HepG2 (cell line): Measurements from ENCODE around the gene IGFBP6. TPM values are rescaled to one million over a fixed set of nuclear protein-coding genes. Genes with fewer than 3 reads are reported as not detected.
A peak's percentile ranks its signal among the peaks of the same experiment; 100 is the strongest.

ENCODE experiments used
- ASH2L ChIP-seq: fragments of 300-600, 200-600 bp; sonication (generic); IDR thresholded peaks from 2 replicates; pipeline ENCODE4 v1.7.0; 2017; ENCODE audit warnings: low read depth, mild to moderate bottlenecking, moderate library complexity, mixed read lengths, low read length; ENCODE audit not compliant: insufficient read length
- CBX5 ChIP-seq: sonication (generic); formaldehyde crosslinking; IDR thresholded peaks from 2 replicates; pipeline ENCODE4 v1.4.0; 2020; ENCODE audit warnings: missing genetic modification reagents, borderline replicate concordance
- FOXA3 ChIP-seq: IDR thresholded peaks from 2 replicates; pipeline ENCODE4 v1.6.1; 2016; ENCODE audit warnings: missing genetic modification reagents, missing compliant biosample characterization
- GABPB1 ChIP-seq: IDR thresholded peaks from 2 replicates; pipeline ENCODE4 v1.6.1; 2016; ENCODE audit warnings: mild to moderate bottlenecking, missing genetic modification reagents, moderate library complexity, missing compliant biosample characterization
- JARID2 ChIP-seq: sonication (generic); formaldehyde crosslinking; IDR thresholded peaks from 2 replicates; pipeline ENCODE4 v1.8.1; 2023; ENCODE audit warnings: missing genetic modification reagents, inconsistent platforms; ENCODE audit not compliant: insufficient replicate concordance
- LCORL ChIP-seq, 2 experiments: fragments of 450-650 bp in 1 of 2; sonication (generic) in 1 of 2; formaldehyde crosslinking in 1 of 2; IDR thresholded peaks; 2 replicates each; pipeline versions ENCODE4 v1.5.0 to v1.6.1; 2017 to 2020; ENCODE audit warnings: antibody characterized with exemption in 1 of 2, missing genetic modification reagents in 1 of 2
- MIER2 ChIP-seq: IDR thresholded peaks from 2 replicates; pipeline ENCODE4 v1.6.1; 2016; ENCODE audit warnings: missing biosample characterization, missing genetic modification reagents
- MTA1 ChIP-seq: sonication (generic); formaldehyde crosslinking; IDR thresholded peaks from 2 replicates; pipeline ENCODE4 v1.4.0; 2020; ENCODE audit warnings: missing genetic modification reagents, mild to moderate bottlenecking, borderline replicate concordance
- NR2F1 ChIP-seq, 2 experiments: fragments of 450-650 bp in 1 of 2; formaldehyde crosslinking in 1 of 2; IDR thresholded peaks; 2 replicates each; pipeline versions ENCODE4 v1.5.0 to v1.6.1; 2016 to 2020; ENCODE audit warnings: mild to moderate bottlenecking in 1 of 2, missing compliant biosample characterization in 1 of 2, missing genetic modification reagents in 1 of 2, moderate library complexity in 1 of 2
- RBM22 ChIP-seq: fragments of 200-400 bp; formaldehyde crosslinking; optimal IDR thresholded peaks from 2 replicates; pipeline ENCODE3; 2017; ENCODE audit warnings: mild to moderate bottlenecking, low read length, moderate library complexity
- SMAD3 ChIP-seq: sonication (generic); formaldehyde crosslinking; IDR thresholded peaks from 2 replicates; pipeline ENCODE4 v1.4.0; 2020; ENCODE audit warnings: missing genetic modification reagents
- TARDBP ChIP-seq: sonication (generic); formaldehyde crosslinking; IDR thresholded peaks from 2 replicates; pipeline ENCODE4 v1.8.0; 2022; ENCODE audit warnings: mild to moderate bottlenecking, missing genetic modification reagents
- TCF12 ChIP-seq, 2 experiments: fragments of 450-650 bp in 1 of 2; sonication (generic) in 1 of 2; formaldehyde crosslinking in 1 of 2; IDR thresholded peaks; 2 replicates each; pipeline versions ENCODE4 v1.6.1 to v1.8.0; 2017 to 2022; ENCODE audit warnings: antibody characterized with exemption in 1 of 2, mild to moderate bottlenecking in 1 of 2, missing genetic modification reagents in 1 of 2, moderate library complexity in 1 of 2
- TRIM24 ChIP-seq: sonication (generic); formaldehyde crosslinking; IDR thresholded peaks from 2 replicates; pipeline ENCODE4 v1.8.0; 2022; ENCODE audit warnings: mild to moderate bottlenecking, missing genetic modification reagents
- ZBTB3 ChIP-seq: sonication (generic); formaldehyde crosslinking; IDR thresholded peaks from 2 replicates; pipeline ENCODE4 v1.4.0; 2020; ENCODE audit warnings: low read depth, mild to moderate bottlenecking, moderate library complexity, missing genetic modification reagents, borderline replicate concordance
- ZBTB38 ChIP-seq: sonication (generic); formaldehyde crosslinking; IDR thresholded peaks from 2 replicates; pipeline ENCODE4 v1.5.1; 2020; ENCODE audit warnings: mild to moderate bottlenecking, missing genetic modification reagents
- ZMYM3 ChIP-seq: sonication (generic); formaldehyde crosslinking; IDR thresholded peaks from 2 replicates; pipeline ENCODE4 v1.5.1; 2020; ENCODE audit warnings: mild to moderate bottlenecking, missing genetic modification reagents
- ZNF225 ChIP-seq: sonication (generic); formaldehyde crosslinking; IDR thresholded peaks from 2 replicates; pipeline ENCODE4 v1.4.0; 2020; ENCODE audit warnings: mild to moderate bottlenecking, missing genetic modification reagents
- ZNF441 ChIP-seq: sonication (generic); formaldehyde crosslinking; IDR thresholded peaks from 2 replicates; pipeline ENCODE4 v1.7.0; 2021; ENCODE audit warnings: missing genetic modification reagents, borderline replicate concordance
- ZNF496 ChIP-seq: sonication (generic); formaldehyde crosslinking; IDR thresholded peaks from 2 replicates; pipeline ENCODE4 v1.8.1; 2023; ENCODE audit warnings: mild to moderate bottlenecking, moderate library complexity, missing genetic modification reagents; ENCODE audit not compliant: insufficient replicate concordance
- polyA plus RNA-seq, 8 experiments: library from polyadenylated mRNA; depleted of rRNA in 3 of 8; stranded (reverse) in 7 of 8; unstranded in 1 of 8; fragments of >200 nt; fragmentation: Illumina TruSeq in 4 of 8; extraction: Trizol in 4 of 8; gene quantifications; 2 replicates each; pipeline versions ENCODE4 v1.2.1 to v1.2.3, GENCODE V29; 2011 to 2016; ENCODE audit warnings: low read depth in 4 of 8, missing spikeins in 1 of 8, mixed read lengths in 1 of 8; ENCODE audit not compliant: insufficient read depth in 1 of 8
- total RNA-seq, 5 experiments: library from RNA; depleted of rRNA; stranded (reverse); fragments of >200 nt; fragmentation: Illumina TruSeq; extraction: Trizol; gene quantifications; 2 replicates each; pipeline ENCODE4 v1.2.3, GENCODE V29; 2016; ENCODE audit warnings: low read depth in 1 of 5
- TF ChIP-seq, protein P1 (sequence below): sonication (generic); formaldehyde crosslinking; conservative IDR thresholded peaks from 2 replicates; pipeline ENCODE4 v1.4.0; 2020; ENCODE audit warnings: missing genetic modification reagents
- TF ChIP-seq, protein P2 (sequence below): sonication (generic); formaldehyde crosslinking; IDR thresholded peaks from 2 replicates; pipeline ENCODE4 v1.5.0; 2020; ENCODE audit warnings: missing genetic modification reagents, mild to moderate bottlenecking, borderline replicate concordance
- TF ChIP-seq, protein P3 (sequence below): sonication (generic); formaldehyde crosslinking; IDR thresholded peaks from 2 replicates; pipeline ENCODE4 v1.4.0; 2020; ENCODE audit warnings: missing genetic modification reagents
- TF ChIP-seq, protein P4 (sequence below): IDR thresholded peaks from 2 replicates; pipeline ENCODE4 v1.6.1; 2018; ENCODE audit warnings: missing genetic modification reagents

IGFBP6 gene
- total and polyA plus RNA-seq, 2 of the 13 experiments (the other 11 are each of a cell fraction or from before 2014, with no cell fraction given): 3.9 to 25.2 TPM

DNA sequence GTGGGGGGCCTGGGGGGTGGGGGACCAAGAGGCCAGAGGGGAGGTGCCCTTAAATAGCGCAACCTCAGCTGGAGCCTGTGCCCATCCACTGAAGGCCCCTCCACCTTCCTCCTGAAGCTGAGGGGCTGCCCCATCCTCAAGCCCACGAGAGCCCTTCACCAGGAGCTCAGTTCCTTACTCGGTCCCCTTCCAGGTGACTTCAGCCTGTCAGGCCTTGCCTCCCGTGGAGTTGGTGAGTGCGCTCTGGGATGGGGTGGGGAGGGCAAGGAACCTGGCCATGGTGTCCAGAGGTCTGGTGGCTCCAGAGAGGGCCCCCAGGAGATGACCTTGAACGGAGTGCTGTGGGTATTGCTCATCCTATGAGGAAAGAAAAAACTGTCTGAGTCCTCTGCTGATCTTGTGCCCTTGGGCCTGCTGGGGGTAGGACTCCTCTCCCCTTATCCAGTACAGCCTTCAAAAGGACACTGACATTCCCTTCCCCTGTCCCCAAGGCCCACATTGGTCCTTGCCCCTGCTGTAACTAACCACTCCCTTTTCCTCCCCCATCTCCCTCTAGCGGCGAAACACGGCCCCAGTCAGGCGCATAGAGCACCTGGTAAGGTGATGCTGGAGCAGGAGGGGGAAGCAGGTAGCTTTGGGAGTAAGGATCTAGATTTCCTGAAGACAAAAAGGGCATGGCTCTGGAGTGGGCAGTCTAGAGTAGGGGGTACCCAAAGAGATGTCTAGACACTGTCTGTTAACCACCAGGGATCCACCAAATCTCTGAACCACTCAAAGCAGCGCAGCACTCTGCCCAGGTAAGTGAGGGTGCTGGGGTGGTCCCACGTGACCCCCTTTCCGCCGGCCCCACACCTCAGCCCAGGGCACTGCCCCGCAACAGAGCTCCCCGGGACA is 44.0 kb upstream of the IGFBP6 start (continued):
- TF ChIP-seq ZBTB3 (CRISPR knock-in tag): no peak
- peak; percentile 29; the same call in 1 of the 2 replicates for TF ChIP-seq FOXA3
- TF ChIP-seq MTA1 (CRISPR knock-in tag): no peak
- TF ChIP-seq ZNF225 (CRISPR knock-in tag): no peak; the same call in 1 of the 2 replicates
- TF ChIP-seq NR2F1 (CRISPR knock-in tag; IDR thresholded peaks at IDR 0.05): 0 out of 4 replicates have a peak, but pooled peaks of 1 of the 2 experiments have one; percentile 21
- TF ChIP-seq, protein P1, sequence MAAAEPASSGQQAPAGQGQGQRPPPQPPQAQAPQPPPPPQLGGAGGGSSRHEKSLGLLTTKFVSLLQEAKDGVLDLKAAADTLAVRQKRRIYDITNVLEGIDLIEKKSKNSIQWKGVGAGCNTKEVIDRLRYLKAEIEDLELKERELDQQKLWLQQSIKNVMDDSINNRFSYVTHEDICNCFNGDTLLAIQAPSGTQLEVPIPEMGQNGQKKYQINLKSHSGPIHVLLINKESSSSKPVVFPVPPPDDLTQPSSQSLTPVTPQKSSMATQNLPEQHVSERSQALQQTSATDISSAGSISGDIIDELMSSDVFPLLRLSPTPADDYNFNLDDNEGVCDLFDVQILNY: no peak
- TF ChIP-seq ZBTB38 (CRISPR knock-in tag): no peak
- peak; percentile 39 for TF ChIP-seq RBM22
- TF ChIP-seq SMAD3: 0 out of 2 replicates have a peak, but pooled peaks have one; percentile 26
- no peak for TF ChIP-seq ZNF441 (CRISPR knock-in tag)
- peak; percentile 61; the same call in 1 of the 2 replicates for TF ChIP-seq CBX5 (CRISPR knock-in tag)
- TF ChIP-seq JARID2 (CRISPR knock-in tag): no peak
- TF ChIP-seq, protein P2, sequence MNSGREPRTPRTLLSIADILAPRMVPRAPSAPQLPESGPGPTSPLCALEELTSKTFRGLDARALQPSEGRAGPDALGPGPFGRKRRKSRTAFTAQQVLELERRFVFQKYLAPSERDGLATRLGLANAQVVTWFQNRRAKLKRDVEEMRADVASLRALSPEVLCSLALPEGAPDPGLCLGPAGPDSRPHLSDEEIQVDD (CRISPR knock-in tag): no peak
- TF ChIP-seq ASH2L: peak; percentile 38
- TF ChIP-seq TCF12 (IDR thresholded peaks at IDR 0.05): no peak
- 0 out of 2 replicates have a peak, but pooled peaks have one; percentile 20 for TF ChIP-seq TCF12 (CRISPR knock-in tag; IDR thresholded peaks at IDR 0.05)
- TF ChIP-seq GABPB1: no peak
- peak; percentile 29; the same call in 1 of the 2 replicates for TF ChIP-seq ZMYM3
- TF ChIP-seq, protein P3, sequence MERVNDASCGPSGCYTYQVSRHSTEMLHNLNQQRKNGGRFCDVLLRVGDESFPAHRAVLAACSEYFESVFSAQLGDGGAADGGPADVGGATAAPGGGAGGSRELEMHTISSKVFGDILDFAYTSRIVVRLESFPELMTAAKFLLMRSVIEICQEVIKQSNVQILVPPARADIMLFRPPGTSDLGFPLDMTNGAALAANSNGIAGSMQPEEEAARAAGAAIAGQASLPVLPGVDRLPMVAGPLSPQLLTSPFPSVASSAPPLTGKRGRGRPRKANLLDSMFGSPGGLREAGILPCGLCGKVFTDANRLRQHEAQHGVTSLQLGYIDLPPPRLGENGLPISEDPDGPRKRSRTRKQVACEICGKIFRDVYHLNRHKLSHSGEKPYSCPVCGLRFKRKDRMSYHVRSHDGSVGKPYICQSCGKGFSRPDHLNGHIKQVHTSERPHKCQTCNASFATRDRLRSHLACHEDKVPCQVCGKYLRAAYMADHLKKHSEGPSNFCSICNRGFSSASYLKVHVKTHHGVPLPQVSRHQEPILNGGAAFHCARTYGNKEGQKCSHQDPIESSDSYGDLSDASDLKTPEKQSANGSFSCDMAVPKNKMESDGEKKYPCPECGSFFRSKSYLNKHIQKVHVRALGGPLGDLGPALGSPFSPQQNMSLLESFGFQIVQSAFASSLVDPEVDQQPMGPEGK: peak; percentile 83
- peak; percentile 60; the same call in 1 of the 2 replicates for TF ChIP-seq MIER2 (CRISPR knock-in tag)
- TF ChIP-seq TRIM24 (CRISPR knock-in tag): no peak
- peak; percentile 59; the same call in 1 of the 2 replicates for TF ChIP-seq TARDBP (CRISPR knock-in tag)
- TF ChIP-seq, protein P4, sequence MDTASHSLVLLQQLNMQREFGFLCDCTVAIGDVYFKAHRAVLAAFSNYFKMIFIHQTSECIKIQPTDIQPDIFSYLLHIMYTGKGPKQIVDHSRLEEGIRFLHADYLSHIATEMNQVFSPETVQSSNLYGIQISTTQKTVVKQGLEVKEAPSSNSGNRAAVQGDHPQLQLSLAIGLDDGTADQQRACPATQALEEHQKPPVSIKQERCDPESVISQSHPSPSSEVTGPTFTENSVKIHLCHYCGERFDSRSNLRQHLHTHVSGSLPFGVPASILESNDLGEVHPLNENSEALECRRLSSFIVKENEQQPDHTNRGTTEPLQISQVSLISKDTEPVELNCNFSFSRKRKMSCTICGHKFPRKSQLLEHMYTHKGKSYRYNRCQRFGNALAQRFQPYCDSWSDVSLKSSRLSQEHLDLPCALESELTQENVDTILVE (CRISPR knock-in tag): no peak
- TF ChIP-seq ZNF496 (CRISPR knock-in tag): no peak
- TF ChIP-seq LCORL (IDR thresholded peaks at IDR 0.05): no peak
- peak; percentile 42; the same call in 1 of the 2 replicates for TF ChIP-seq LCORL (CRISPR knock-in tag; IDR thresholded peaks at IDR 0.05)
